ENCODE measurements around the gene TRIO.

TRIO gene

DNA sequence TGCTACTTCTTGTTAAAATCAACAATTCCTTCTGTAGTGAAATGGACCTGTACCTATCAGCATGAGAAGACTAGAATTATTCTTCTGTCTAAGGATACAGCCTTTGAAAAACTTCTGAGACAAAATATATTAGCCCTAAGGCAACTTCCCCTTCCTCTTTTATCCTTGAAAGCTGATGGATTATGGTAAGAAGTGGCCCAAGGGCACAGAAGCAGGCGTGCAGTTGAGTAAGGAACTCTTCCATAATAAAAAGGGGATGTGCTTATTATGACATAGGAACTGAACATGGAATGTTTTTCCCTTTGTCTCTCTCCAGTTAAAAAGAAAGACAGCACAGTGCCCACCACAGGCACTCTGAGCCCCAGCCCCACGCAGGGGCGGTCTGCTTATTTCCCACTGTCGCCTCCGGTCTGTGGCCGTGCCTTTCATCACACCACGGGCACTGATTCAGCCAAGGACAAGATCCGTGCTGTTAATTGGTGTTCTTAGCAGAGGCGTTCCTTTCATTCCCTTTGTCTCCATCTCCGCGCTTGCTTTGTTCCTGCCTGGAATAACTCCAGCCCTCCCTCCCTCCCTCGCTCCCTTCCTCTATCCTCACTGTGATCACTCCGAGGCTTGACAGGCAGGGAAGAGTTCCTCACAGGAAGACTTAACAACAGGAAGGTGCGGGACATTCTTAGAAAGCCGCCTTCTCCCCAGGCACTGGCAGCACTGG, 302.6 kb downstream of the TRIO start:
- DNase-seq = no peak

DNA sequence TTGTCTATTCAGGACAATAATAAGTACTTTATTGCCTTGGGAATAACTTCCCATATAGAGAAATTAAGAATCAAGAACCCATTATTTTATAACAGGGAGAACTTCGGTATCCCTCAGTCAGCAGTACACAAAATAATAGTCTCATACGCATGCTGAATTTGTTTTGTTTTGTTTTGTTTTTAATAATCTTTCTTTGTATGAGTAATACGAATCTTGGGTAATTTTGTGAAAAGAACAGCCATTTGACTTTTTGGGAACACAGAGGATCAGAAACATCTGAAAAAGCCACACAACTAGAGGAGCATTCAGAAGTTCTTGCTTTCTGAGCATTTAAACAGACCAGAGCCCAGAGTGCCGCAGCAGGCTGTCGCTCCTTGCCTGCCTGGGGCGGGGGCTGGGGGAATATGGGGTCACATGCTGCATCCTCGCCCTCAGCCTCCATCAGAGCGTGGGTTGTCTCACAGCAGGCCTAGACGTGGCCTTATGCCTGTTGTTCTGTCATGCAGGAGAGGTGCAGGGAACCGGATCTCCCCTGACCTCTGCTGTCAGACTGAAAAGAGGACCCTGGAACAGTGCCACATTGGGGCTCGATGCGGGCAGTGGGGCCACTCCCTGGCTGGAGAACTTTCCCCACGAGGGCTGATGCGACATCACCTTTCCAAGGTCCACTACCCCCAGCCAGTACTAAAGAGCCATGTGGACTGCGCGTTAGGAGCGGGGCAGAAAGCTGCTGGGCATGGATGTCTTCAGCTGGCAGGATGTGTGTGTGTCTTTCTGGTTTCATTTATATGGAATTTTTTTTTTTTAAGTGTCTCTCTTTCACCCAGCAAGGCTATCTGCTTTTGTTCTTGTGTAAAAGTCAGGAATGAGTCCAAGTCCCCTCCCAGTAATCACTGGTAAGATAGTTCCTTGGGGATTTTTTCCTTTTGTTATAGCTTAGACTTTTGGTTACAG, 305.1 kb downstream of the TRIO start:
- no peak for DNase-seq

DNA sequence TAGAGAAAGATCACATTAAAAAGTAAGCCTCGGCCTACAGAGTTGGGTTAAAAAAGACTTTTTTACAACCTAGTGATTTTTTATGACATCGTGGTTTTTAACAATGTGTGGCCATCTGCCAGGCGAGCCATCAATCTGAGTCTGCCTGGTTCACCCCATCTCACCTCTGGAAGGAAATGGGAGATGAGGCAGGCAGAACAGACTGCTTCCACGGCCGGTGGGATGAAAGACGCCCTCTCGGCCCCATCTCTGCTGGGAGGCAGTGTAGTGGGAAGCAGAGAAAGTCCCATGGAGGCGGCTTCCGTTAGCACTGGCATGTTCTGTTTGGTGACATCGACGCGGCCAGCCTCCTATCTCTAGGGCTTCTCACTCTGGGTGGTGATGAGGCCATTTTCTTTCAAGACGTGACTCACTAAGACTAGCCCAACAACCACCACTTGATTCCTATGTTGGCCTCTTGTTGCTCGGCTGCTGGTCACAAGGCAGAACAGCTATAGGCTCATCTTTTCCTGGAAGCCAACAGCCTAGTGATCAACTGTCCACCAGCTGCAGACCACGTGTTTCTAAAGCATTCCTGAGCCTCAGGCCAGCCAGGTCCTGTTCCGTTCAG, 306.0 kb downstream of the TRIO start:
- DNase-seq = no peak

DNA sequence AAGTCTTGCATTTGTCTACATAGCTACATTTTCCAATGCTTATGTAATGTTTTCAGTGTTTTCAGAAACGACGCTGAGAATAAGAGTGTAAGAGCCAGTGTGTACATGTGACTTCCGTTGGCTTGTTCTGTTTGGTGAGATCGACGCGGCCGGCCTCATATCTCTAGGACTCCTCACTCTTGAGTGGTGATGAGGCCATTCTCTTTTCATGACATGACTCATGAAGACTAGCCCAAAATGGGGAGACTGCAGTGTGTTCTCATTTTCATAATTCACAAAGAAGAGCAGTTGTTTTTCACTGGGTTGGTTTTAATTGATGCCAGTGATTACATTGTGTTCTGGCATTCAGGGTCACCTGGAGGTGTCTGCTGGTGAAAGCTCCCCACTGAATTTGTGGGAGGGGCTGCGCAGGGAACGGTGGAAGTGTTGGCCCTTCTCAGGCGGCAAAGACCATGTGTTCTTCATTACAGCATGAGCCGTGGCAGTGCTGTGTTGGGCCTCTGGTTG, 306.9 kb downstream of the TRIO start:
- no peak for DNase-seq

DNA sequence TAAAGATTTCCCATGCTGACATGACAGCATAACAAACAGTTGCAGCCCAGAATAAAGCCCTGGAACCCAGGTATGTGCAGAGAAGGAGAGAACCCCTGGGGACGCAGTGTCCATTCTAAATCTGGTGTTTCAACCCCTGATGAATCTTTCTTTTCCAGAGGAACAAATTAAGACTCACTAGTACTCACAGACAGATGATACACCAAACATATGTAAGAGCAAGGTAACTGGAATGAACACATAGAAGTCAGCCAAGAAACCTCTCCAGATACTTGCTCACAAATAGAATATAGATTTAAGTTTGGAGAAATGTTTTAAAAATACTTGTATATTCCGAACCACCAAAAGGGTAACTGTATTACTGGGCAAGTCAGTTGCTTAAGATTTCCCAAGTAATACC, 307.6 kb downstream of the TRIO start:
- no peak for DNase-seq

DNA sequence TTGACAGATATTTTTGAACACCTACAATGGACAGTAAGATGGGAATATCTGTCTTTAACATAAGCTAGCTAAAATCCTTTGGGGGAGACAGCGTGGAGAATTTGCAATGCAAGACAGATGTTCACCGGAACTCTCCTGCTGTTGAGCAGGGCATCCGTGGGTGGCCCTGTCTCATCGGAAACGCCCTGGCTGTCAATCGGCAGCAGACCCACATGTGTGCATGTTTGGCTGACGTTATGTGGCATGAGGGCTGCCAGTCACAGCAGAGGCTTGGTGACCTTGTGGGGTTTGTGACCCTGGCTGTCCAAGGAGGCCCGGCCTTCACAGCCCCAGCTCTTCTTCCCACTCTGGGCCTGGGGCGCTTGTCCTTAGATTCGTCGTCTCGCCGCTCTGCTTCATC, 308.7 kb downstream of the TRIO start:
- no peak for DNase-seq

DNA sequence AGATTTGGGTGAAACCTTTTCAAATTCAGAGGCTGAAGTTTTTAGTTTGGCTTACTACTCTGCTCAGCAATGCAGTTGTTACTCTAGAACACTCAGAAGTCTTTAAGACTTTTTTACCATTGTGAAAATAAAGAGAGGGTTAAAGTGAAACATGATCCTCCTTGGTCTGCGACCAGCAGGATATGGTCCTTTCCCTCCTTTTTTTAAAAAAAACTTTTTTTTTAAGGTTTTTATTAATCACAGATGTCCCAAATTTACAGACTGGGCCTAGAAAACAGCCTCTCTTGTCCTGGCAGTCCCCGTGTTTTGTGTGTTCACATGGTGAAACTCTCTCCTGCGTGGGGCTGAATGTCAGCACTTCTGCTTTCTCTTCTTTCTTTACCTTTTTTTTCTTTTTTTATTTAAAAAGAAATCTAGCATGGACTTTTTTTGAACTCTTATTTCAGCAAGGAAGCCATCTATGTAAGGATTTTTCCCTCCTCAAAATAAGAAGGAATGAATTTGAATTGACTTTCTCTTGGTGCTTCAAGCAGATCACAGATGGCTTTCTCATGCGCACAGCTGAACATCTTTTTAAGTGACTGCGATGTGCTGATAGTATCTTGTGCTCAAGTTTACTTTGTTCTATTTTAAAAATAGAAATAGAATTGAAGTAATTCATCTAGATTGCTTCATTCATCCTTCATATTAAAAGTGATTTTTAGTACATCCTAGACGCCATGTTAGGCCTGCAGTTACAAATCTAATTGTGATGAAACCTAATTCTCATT, 309.7 kb downstream of the TRIO start:
- DNase-seq = no peak

DNA sequence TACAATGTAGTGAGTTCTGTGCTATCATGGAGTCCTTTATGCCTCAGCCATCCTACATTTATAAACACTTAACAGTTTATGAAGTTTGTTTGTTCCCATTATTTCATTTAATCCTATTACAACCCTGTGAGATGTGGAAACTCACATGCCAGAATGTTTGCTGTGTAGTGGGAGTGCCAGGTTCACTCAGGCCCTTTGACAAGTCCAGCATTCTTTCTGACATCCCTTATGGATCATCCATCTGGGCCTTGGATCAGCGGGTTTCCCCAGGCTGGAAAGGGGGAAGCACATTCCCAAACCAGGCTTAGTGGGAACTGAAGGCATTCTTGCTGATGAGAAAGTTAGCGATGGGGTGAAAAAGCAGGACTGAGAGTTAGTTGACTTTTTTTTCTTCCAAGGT, 310.3 kb downstream of the TRIO start:
- no peak for DNase-seq

DNA sequence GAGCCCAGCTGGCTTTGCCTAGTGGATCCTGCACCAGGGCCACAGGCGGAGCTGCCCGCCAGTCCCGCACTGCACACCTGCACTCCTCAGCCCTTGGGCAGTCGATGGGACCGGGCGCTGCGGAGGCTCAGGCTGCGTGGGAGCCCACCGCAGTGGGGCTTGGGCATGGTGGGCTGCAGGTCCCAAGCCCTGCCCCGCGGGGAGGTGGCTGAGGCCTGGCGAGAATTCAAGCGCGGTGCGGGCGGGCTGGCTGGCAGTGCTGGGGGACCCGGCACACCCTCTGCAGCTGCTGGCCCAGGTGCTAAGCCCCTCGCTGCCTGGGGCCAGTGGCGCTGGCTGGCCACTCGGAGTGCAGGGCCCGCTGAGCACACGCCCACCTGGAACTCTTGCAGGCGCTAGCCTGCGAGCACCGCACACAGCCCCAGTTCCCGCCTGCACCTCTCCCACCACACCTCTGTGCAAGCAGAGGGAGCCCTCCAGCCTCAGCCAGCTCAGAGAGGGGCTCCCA, 312.7 kb downstream of the TRIO start:
- no peak for DNase-seq

DNA sequence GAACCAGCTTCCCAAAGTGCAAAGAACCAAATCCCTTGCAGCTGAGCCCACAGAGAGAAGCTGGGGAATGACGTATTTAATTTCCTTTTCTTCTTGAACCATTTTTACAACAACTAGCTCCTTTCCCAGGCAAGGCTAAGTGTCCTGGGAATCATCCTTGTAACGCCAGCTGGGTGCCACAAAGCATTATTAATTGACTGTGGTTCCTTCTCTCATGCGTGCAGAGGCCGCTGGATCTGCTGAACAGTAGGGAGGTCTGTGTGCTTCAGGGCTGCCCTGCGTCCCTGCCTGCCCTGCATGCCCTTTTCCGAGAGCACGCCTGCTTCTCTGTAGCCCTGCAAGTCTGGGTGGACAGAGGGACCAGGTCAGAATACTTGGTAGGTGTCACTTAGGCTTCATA, 314.3 kb downstream of the TRIO start:
- DNase-seq = no peak

DNA sequence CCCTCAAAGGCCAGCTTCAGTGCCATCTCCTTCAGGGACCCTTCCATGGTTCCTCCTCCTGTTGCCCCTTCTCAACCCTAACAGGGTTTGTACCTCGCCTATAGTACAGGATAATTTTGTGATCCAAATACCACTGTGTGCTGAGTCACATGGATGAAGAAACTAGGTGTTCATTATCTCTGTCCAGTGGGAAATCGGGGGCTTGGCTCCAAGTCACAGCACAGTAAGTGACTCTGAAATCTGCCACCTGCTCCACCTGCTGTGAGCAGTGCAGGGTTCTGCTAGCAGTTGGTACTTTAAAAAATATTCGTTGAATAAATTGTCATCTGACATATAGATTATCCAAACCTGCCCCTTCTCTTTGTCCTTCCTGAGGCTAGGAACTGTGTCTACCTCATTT, 315.3 kb downstream of the TRIO start:
- no peak for DNase-seq

DNA sequence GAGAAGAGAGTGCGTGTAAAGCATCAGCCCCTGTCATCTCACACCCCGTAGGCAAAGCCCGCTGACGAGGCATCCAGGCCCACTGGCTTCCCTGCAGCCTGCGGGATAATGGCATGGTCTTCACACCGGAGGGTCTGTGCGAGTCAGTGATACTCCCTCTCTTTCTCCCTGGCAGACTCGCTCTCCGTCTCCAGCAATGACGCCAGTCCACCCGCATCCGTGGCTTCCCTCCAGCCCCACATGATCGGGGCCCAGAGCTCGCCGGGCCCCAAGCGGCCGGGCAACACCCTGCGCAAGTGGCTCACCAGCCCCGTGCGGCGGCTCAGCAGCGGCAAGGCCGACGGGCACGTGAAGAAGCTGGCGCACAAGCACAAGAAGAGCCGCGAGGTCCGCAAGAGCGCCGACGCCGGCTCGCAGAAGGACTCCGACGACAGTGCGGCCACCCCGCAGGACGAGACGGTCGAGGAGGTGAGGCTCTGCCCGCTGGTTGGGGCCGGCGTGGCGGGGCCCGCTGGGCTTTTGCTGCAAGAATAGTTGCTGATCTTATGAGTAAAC, 317.8 kb downstream of the TRIO start:
- no peak for DNase-seq

DNA sequence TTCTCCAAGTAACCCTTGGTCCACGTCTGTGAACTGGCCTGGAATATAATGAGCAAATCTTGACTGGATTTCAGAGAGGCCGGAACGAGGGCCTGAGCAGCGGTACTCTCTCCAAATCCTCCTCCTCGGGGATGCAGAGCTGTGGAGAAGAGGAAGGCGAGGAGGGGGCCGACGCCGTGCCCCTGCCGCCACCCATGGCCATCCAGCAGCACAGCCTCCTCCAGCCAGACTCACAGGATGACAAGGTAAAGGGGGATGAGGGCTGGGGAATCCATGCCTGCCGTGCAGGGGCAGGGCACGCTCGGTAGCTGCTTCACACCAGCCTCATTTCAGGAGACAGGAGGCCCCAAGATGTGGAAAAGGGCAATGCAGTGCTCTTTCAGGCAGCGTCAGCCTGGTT, 319.5 kb downstream of the TRIO start:
- DNase-seq = no peak

DNA sequence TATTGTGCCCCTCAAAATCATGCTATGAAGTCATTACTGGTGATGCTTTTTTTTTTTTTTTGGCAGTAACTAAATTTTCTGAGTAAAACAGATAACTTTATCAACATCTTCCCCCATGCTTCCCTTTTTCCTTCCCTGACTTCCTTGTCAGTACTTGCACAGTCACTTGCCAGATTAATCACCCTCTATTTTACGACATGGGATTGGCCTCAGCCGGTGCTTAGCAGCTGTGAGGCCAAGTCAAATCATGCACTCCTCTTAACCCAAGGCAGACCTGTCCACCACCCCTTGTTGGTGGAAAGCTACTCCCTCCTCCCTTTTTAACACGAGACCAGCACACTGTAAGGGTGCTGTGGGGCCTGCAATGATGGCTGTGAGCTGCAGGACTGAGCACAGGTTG, 320.5 kb downstream of the TRIO start:
- no peak for DNase-seq

DNA sequence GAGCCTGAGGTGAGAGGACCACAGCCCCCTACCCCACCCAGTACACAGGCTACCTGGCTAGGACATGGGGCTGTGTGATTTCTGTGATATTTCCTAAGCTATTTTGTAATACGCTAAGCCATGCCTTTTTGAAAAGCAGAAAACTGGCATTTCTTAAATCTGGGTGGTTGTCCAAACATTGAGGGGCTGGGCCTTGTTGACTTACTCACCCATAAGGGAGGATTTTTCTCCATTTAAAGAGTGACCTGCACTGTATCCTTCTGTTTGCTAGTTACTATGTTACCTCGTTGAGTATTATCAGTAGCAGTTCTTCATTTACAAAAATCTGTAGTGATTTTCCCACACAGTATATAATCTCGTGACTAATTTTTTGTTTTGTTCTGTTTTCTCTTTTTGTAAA, 321.0 kb downstream of the TRIO start:
- no peak for DNase-seq

DNA sequence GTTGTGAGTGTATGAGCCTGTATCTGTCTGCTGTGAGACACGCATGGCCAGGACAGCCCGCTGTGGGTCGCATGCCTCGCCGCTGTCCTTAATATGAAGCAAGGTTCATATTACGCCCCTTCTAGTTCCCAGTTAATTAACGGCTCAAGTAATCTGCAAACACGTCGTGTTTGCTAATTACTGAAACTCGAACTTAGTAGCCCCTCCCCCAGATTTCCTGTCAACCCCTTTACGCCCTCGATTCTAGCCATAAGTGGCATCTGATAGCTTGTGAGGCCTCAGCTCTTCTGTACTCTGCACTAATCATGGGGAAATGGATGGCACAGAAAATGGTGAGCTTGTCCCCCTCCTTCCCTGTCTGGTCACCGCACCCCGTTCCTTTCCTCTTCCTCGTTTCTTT, 321.5 kb downstream of the TRIO start:
- no peak for DNase-seq

DNA sequence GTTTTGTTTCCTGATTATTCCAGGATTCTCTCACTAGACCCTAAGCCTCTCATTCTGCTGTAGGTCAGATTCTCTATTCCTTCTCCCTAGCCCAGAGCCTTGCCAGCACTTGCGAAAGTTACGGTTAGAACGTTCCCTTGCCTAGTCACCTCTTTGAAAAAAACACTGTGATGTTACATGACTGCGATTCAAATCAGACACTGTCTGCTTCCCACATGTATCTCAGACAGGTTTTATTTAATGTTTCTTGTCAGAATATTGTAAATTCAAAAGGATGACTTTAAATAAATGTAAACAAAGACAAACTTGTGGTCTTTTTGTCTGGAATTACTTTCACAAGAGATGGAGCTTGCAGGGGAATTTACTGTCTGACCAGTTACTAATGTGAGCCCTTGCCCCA, 322.0 kb downstream of the TRIO start:
- DNase-seq = no peak

DNA sequence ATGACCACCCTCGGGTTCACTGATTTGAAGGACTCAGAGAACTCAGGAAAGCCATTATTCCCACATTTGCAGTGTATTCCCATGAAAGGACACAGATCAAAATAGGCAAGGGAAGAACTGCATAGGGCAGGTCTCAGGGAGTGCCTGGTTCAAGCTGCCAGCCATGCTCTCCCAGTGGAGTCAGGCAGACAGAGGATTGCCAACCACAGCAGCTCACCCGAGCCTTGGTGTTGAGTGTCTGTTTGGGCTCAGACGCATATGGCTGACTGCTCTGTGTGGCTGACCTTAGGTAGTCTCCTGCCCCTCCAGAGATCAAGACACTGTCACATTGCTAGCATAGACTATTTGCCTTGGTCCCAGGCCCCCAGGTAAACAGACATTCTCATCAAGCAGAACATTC, 322.6 kb downstream of the TRIO start:
- DNase-seq = no peak

DNA sequence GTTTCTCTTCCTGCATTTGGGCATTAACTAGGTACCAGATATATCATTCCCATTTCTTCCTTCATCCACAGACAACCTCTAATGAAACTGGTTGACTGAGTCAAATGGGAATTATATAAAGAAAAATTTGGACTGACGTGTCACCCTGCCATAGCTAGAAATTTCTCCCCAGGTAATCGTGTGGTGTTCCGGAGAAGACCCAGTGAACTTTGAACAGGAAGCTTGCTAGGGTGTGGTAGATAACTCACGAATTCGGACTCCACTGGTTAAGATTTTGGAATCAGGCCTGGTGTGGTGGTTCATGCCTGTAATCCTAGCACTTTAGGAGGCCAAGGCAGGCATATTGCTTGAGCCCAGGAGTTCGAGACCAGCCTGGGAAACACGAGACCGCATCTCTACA, 324.1 kb downstream of the TRIO start:
- no peak for DNase-seq

DNA sequence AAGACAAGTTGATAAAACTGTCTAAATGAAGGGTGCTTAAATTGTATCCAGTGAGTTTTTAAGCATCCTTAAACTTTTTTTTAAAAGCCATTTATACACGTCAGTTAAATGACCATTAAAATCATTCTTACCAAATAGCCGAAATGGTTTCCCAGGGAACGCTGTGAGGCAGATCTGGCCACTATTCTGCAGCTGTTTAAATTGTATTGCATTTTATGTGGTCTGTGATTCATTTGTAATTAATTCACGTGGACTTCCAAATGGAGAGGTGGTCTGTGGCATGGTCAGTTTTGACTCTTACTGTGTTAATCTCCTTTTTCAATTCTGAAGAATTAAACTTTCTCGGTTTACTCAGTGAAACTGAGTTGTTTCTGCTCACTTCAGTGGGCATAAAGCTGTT, 324.7 kb downstream of the TRIO start:
- no peak for DNase-seq

DNA sequence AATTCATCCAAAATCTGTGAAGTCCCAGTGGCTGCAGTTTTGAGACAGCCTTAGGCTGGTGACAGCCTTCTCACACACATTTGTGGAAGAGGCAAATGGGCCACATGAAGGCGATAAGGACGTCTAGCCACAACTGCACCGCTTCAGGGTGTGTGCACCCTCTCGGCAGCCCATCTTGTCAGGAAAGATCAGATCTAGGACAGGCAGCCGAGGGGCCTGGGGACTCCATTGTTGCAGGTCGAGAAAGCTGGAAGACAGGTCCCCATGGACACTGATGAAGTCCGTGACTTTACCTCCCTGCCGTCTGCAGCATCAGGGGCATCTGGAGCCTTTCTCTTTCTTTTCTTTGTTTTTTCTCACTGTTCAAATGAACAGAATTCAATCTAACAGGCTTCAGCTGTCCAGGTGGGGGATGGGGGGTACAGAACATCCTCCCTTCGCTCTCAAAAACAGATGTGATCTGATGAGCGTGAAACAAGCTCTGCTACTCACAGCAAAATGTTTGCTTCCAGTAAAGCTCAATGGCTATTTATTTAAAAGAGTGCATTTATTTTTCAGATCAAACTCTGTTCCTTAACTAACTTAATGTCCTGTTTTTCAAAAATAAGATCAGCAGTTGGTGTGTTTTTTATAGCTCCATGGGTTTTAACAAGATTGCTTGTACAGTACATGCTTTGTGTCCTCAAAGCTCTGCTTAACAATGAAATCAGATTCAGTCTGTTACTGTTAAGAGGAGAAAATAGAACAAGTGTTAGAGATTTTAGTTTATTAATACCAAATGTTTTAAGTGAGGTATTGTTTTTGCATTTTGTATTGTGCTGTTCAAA, 326.6 kb downstream of the TRIO start:
- no peak for DNase-seq

DNA sequence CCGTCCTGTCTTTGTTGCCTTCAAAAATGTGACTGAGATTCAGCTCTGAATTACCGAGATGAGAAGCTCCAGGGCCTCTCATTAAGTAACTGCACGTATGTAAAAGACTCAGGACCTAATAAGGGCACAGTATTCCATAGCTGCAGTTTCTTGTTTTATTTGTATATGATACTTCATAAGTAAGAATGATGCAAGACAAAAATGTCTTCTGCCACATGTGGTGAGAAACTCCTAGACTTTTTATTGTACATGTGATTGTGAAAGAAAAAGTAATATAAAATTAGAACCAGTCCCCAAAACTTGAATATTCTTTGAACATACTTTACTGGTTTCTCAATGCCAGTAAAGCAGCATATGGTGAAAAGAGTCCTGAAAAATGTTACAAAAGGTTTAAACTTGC, 328.4 kb downstream of the TRIO start:
- no peak for DNase-seq

Data from SW 1271 (cell line).